Psoas muscle (tissue), 8 donors: Measurements from ENCODE around the gene VWA3B. TPM values are rescaled to one million over a fixed set of nuclear protein-coding genes. Genes with fewer than 3 reads are reported as not detected.

ENCODE experiments used
- ATAC-seq, 4 donors: fragments of 200-7000 bp; cut with Tn5 transposase; one replicate each; pipeline ENCODE4 v1.9.1; 2020; ENCODE audit warnings: moderate library complexity in 3 of 4, mild to moderate bottlenecking in 2 of 4
- DNase-seq, 2 donors: peaks; one replicate each; pipeline ENCODE4 v3.0.0-alpha.2; 2020
- H3K27ac ChIP-seq: fragments of 200-600 bp; one replicate; pipeline ENCODE4 v1.8.0; 2022
- H3K27me3 ChIP-seq, 3 donors: fragments of 200-600 bp in 1 of 3; one replicate each; pipeline versions ENCODE4 v1.6.1 to v1.8.0; 2013 to 2022; ENCODE audit warnings: low read length in 2 of 3, mild to moderate bottlenecking in 2 of 3, moderate library complexity in 1 of 3; ENCODE audit not compliant: insufficient read depth in 3 of 3
- H3K36me3 ChIP-seq, 2 donors: fragments of 200-600 bp in 1 of 2; one replicate each; pipeline versions ENCODE4 v1.6.1 to v1.8.0; 2013 to 2022; ENCODE audit warnings: low read depth in 1 of 2, mild to moderate bottlenecking in 1 of 2, moderate library complexity in 1 of 2; ENCODE audit not compliant: insufficient read depth in 1 of 2
- H3K4me1 ChIP-seq: fragments of 200-600 bp; one replicate; pipeline ENCODE4 v1.8.0; 2022
- H3K4me3 ChIP-seq: fragments of 200-600 bp; one replicate; pipeline ENCODE4 v1.8.0; 2022; ENCODE audit warnings: mild to moderate bottlenecking
- H3K9me3 ChIP-seq: fragments of 200-600 bp; one replicate; pipeline ENCODE4 v1.8.0; 2022
- CTCF ChIP-seq: fragments of 200-600 bp; IDR thresholded peaks from one replicate; pipeline ENCODE4 v1.8.0; 2022; ENCODE audit warnings: antibody characterized with exemption
- WGBS, 3 donors: extraction: QIAGEN DNeasy Blood & Tissue Kit; methylation state at CpG; one replicate each; pipeline versions ENCODE4 v1.1.6 to v1.1.7; 2013; 5-methylcytosine and 5-hydroxymethylcytosine counted together
- intact Hi-C, 2 donors: fragments of 100-400 bp; cut with DNase I; formaldehyde crosslinking; loops; one replicate each; pipeline versions ENCODE4 v1.11.0 to v1.14.2; 2022
- polyA plus RNA-seq, 3 donors: library from polyadenylated mRNA; stranded (reverse); fragments of 200-250 nt; gene quantifications; one replicate each; pipeline ENCODE4 v1.2.3, GENCODE V29; 2013
- total RNA-seq, 4 donors: library from RNA; stranded (reverse); fragmentation: NEBNext Ultra II Directional in 2 of 4; extraction: Animal tissue kit (Norgen Biotek cat#: 25700) in 2 of 4; gene quantifications; one replicate each; pipeline versions ENCODE4 v1.2.1 to v1.2.4, GENCODE V29; 2021 to 2023
- donor health status: healthy with polysubstance abuse.
- donor health status: DM: no; HTN: no; CAD: no; lungs with moderate emphysema.
- donor health status: Bipolar disorder and iron deficiency.
- donor health status: healthy.
- donor health status: DM: yes; HTN: yes; CAD: no.
- donor health status: DM: no; HTN: no; CAD: no.
- donor health status: DM: no; HTN: no; CAD: no.
- donor health status: DM: yes; HTN: yes; CAD: no.

Gene VWA3B
- total and polyA plus RNA-seq, 7 donors = 0.01 to 0.24 (median 0.21) TPM; not detected in 3

GRCh38 chr2:98334439-98335078 lies 247.6 kb downstream of the VWA3B start:
- no peak for TF ChIP-seq CTCF
- Histone ChIP-seq H3K27ac (no peak overlapping the region), H3K9me3 (peaks cover 9% of the 10 kb centered on the region), H3K4me1 (no peaks in the 10 kb centered on the region), H3K27me3 (no peaks in the 10 kb centered on the region), H3K4me3 (no peak overlapping the region), H3K36me3 (no peaks in the 10 kb centered on the region)
- DNase-seq (no peak), ATAC-seq (no peak)
- intact Hi-C loops = no loop called here
- 35 to 36% (median 36%) methylated on average over 4 of the region's 4 CpGs for WGBS, 3 donors

GRCh38 chr2:98335271-98335670 lies 248.3 kb downstream of the VWA3B start:
- TF ChIP-seq CTCF = no peak
- ATAC-seq (no peak), DNase-seq (no peak)
- Histone ChIP-seq H3K9me3 (peaks cover 9% of the 10 kb centered on the region), H3K4me1 (no peaks in the 10 kb centered on the region), H3K27me3 (no peaks in the 10 kb centered on the region), H3K36me3 (no peaks in the 10 kb centered on the region), H3K4me3 (no peak overlapping the region), H3K27ac (no peak overlapping the region)
- intact Hi-C loops = no loop called here
- WGBS, 3 donors = 80 to 85% (median 81%) methylated on average over 3 of the region's 3 CpGs

GRCh38 chr2:98341241-98341640 lies 254.3 kb downstream of the VWA3B start:
- Histone ChIP-seq H3K27me3 (peaks cover 0 to 27% (median 4%) of the 10 kb centered on the region in 3 donors), H3K4me1 (no peaks in the 10 kb centered on the region), H3K4me3 (no peak overlapping the region), H3K27ac (no peak overlapping the region), H3K36me3 (no peaks in the 10 kb centered on the region), H3K9me3 (peaks cover 9% of the 10 kb centered on the region)
- no peak for DNase-seq
- no peak for ATAC-seq
- WGBS, 3 donors = 87 to 93% (median 91%) methylated on average over 2 of the region's 2 CpGs
- TF ChIP-seq CTCF = no peak
- intact Hi-C loops = no loop called here

GRCh38 chr2:98343285-98343684 lies 256.3 kb downstream of the VWA3B start:
- Histone ChIP-seq H3K27me3 (peaks cover 0 to 48% (median 22%) of the 10 kb centered on the region in 3 donors), H3K27ac (no peak overlapping the region), H3K36me3 (no peaks in the 10 kb centered on the region), H3K4me1 (no peaks in the 10 kb centered on the region), H3K4me3 (no peak overlapping the region), H3K9me3 (peaks cover 3% of the 10 kb centered on the region)
- no peak for DNase-seq
- intact Hi-C loops = no loop called here
- 67 to 78% (median 77%) methylated on average over 3 of the region's 3 CpGs for WGBS, 3 donors
- no peak for ATAC-seq
- no peak for TF ChIP-seq CTCF
